KMS-11 (cell line): ENCODE measurements around the gene OR10T2.
"Not testable (repeated sequence)": the region's sequence is repeated elsewhere in the genome, so short reads cannot be mapped to it uniquely, and the experiment has no call there.

Experiments
- H2AFZ ChIP-seq: fragments of 200-600 bp; sonication (generic); 2 replicates; pipeline ENCODE4 v1.6.1; 2016; ENCODE audit warnings: antibody characterized with exemption, mixed run types, low read depth
- H3K27ac ChIP-seq: fragments of 200-600 bp; sonication (generic); 2 replicates; pipeline ENCODE4 v1.6.1; 2016; ENCODE audit warnings: mild to moderate bottlenecking, mixed run types
- H3K27me3 ChIP-seq: fragments of 200-600 bp; sonication (generic); 2 replicates; pipeline ENCODE4 v1.6.1; 2017; ENCODE audit warnings: mild to moderate bottlenecking, low read depth, mixed run types, moderate library complexity; ENCODE audit not compliant: insufficient read depth
- H3K36me3 ChIP-seq: fragments of 200-600 bp; sonication (generic); 2 replicates; pipeline ENCODE4 v1.6.1; 2017; ENCODE audit warnings: mild to moderate bottlenecking, mixed run types; ENCODE audit not compliant: insufficient read depth
- H3K4me1 ChIP-seq: fragments of 200-600 bp; sonication (generic); 2 replicates; pipeline ENCODE4 v1.6.1; 2016; ENCODE audit warnings: mild to moderate bottlenecking, low read depth, mixed run types; ENCODE audit not compliant: poor library complexity, severe bottlenecking
- H3K4me2 ChIP-seq: fragments of 200-600 bp; sonication (generic); 2 replicates; pipeline ENCODE4 v1.7.0; 2016; ENCODE audit warnings: mild to moderate bottlenecking, mixed run types
- H3K4me3 ChIP-seq: fragments of 200-600 bp; sonication (generic); IDR thresholded peaks from 2 replicates; pipeline ENCODE4 v1.6.1; 2017; ENCODE audit warnings: low read depth, low read length, mixed read lengths; ENCODE audit not compliant: insufficient read depth
- H3K79me2 ChIP-seq: fragments of 200-600 bp; sonication (generic); 2 replicates; pipeline ENCODE4 v1.6.1; 2016; ENCODE audit warnings: low read depth, mixed run types; ENCODE audit not compliant: insufficient read depth
- H3K9ac ChIP-seq: fragments of 200-600 bp; sonication (generic); 2 replicates; pipeline ENCODE4 v1.6.1; 2016; ENCODE audit warnings: mild to moderate bottlenecking, mixed run types
- H4K20me1 ChIP-seq: fragments of 200-600 bp; sonication (generic); 2 replicates; pipeline ENCODE4 v1.6.1; 2016; ENCODE audit warnings: mild to moderate bottlenecking, mixed run types; ENCODE audit not compliant: insufficient read depth
- TF ChIP-seq, protein P1 (sequence below): fragments of 200-600 bp; sonication (generic); conservative IDR thresholded peaks from 2 replicates; pipeline ENCODE4 v1.6.1; 2017; ENCODE audit warnings: low read depth, mild to moderate bottlenecking, antibody characterized with exemption, low read length, moderate library complexity, mixed read lengths

Gene OR10T2

DNA sequence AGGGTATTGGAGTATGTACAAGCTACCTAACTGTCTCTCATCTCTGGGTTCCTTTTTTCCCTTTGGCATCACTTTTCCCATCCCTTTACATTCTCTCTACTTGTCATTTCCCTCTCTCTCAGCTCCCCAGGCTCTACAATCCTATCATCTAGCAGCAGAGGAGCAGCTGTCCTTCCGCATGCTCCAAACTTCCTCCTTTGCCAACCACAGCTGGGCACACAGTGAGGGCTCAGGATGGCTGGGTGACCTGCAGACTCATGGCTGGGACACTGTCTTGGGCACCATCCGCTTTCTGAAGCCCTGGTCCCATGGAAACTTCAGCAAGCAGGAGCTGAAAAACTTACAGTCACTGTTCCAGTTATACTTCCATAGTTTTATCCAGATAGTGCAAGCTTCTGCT lies 45.0 kb downstream of the OR10T2 start:
- Histone ChIP-seq H3K27me3 (no peaks in the 10 kb centered on the region), H3K79me2 (no peaks in the 10 kb centered on the region), H4K20me1 (no peaks in the 10 kb centered on the region), H2AFZ (no peak overlapping the region), H3K4me1 (no peaks in the 10 kb centered on the region), H3K4me2 (no peak overlapping the region), H3K4me3 (no peak overlapping the region), H3K9ac (no peak overlapping the region), H3K36me3 (no peaks in the 10 kb centered on the region), H3K27ac (no peak overlapping the region)
- TF ChIP-seq, protein P1, sequence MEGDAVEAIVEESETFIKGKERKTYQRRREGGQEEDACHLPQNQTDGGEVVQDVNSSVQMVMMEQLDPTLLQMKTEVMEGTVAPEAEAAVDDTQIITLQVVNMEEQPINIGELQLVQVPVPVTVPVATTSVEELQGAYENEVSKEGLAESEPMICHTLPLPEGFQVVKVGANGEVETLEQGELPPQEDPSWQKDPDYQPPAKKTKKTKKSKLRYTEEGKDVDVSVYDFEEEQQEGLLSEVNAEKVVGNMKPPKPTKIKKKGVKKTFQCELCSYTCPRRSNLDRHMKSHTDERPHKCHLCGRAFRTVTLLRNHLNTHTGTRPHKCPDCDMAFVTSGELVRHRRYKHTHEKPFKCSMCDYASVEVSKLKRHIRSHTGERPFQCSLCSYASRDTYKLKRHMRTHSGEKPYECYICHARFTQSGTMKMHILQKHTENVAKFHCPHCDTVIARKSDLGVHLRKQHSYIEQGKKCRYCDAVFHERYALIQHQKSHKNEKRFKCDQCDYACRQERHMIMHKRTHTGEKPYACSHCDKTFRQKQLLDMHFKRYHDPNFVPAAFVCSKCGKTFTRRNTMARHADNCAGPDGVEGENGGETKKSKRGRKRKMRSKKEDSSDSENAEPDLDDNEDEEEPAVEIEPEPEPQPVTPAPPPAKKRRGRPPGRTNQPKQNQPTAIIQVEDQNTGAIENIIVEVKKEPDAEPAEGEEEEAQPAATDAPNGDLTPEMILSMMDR: no peak

DNA sequence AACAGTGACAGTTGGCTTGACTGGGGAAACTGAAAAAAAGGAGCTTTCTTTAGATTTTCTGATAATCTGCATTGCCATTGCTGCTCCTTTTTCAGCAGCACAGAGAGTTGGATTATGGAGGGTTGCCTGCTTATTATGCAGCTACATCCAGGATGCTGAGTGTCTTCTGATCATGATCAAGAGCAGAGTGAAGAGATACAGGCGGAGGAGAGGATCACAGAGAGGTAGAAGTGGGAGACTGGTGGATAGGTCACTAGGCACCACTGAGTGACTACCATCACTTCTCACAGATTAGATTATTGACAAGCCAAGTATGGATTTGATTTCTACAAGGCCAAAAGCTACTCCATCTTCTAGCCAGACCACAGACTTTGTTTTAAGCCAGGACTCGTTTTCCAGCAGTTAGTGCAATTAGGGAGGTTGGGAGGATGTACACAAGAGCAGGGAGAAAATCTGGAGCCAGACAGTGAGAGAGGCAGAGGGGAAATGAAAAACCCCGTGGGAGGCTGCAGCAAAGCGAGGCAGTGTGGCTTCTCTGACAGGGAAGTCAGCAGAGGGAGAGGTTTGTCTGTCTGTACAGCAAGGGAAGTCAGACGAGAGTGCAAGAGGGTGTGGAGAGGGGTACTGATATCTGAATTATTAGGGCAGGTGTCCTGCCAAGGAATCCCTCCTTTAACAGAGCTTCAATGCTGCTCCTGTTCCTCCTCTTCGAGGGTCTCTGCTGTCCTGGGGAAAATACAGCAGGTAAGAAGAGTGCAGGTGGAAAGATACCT lies 45.8 kb downstream of the OR10T2 start, which contains the start of gene CD1E:
Gene CD1E, plus strand, starts transcription at position 592 of the 773 bp plus-strand sequence. Its CDS starts 95 bp downstream, at position 687.
- Histone ChIP-seq H3K79me2 (no peaks in the 10 kb centered on the region), H3K4me1 (no peaks in the 10 kb centered on the region), H2AFZ (no peak within 1 kb of the TSS), H3K27me3 (no peaks in the 10 kb centered on the region), H4K20me1 (no peaks in the 10 kb centered on the region), H3K4me3 (no peak within 1 kb of the TSS), H3K27ac (no peak within 1 kb of the TSS), H3K36me3 (no peaks in the 10 kb centered on the region), H3K9ac (no peak within 1 kb of the TSS), H3K4me2 (no peak within 1 kb of the TSS)
- TF ChIP-seq, protein P1: no peak

DNA sequence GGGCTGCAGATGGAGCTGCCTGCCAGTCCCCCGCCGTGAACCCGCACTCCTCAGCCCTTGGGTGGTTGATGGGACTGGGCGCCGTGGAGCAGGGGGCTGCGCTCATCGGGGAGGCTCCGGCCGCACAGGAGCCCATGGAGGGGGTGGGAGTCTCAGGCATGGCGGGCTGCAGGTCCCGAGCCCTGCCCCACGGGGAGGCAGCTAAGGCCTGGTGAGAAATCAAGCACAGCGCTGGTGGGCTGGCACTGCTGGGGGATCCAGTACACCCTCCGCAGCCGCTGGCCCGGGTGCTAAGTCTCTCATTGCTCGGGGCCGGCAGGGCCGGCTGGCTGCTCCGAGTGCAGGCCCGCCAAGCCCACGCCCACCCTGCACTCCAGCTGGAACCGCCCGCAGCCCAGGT lies 50.3 kb downstream of the OR10T2 start:
- not testable (repeated sequence) for H3K27ac ChIP-seq, H3K4me3 ChIP-seq, H3K79me2 ChIP-seq, H3K36me3 ChIP-seq, H4K20me1 ChIP-seq, H2AFZ ChIP-seq, H3K4me1 ChIP-seq, H3K9ac ChIP-seq, H3K27me3 ChIP-seq, H3K4me2 ChIP-seq
